CD14-positive monocyte (primary cell): ENCODE results near the gene PPP1R16B. TPM values are rescaled to one million over a fixed set of nuclear protein-coding genes. Genes with fewer than 3 reads are reported as not detected.

Source experiments
- DNase-seq, 3 donors: peaks; one replicate each; pipeline ENCODE4 v3.0.0-alpha.2; 2011 to 2022
- H2AFZ ChIP-seq: 2 replicates; pipeline ENCODE4 v1.6.0; 2012; ENCODE audit warnings: mild to moderate bottlenecking, low read depth, low read length, inconsistent platforms; ENCODE audit not compliant: insufficient read depth, poor library complexity, severe bottlenecking
- H3K27ac ChIP-seq, 2 donors: 1 replicate in 1 of 2; 2 replicates in 1 of 2; pipeline ENCODE4 v1.5.1; 2012 to 2013; ENCODE audit warnings: low read length in 2 of 2, control low read depth in 1 of 2, inconsistent platforms in 1 of 2, low read depth in 1 of 2, mild to moderate bottlenecking in 1 of 2
- H3K27me3 ChIP-seq, 2 donors: one replicate each; pipeline versions ENCODE4 v1.6.0 to v1.6.1; 2011 to 2013; ENCODE audit warnings: low read length in 2 of 2; ENCODE audit not compliant: control insufficient read depth in 2 of 2, insufficient read depth in 2 of 2
- H3K36me3 ChIP-seq, 2 donors: replicated peaks in 1 of 2; 1 replicate in 1 of 2; 2 replicates in 1 of 2; pipeline versions ENCODE4 v1.5.1 to v1.6.1; 2012 to 2013; ENCODE audit warnings: low read length in 2 of 2, control low read depth in 1 of 2, inconsistent platforms in 1 of 2, mild to moderate bottlenecking in 1 of 2; ENCODE audit not compliant: insufficient read depth in 2 of 2, control insufficient read depth in 1 of 2
- H3K4me1 ChIP-seq, 2 donors: 1 replicate in 1 of 2; 2 replicates in 1 of 2; pipeline versions ENCODE4 v1.5.1 to v1.6.1; 2012 to 2013; ENCODE audit warnings: low read length in 2 of 2, control low read depth in 1 of 2, inconsistent platforms in 1 of 2, mild to moderate bottlenecking in 1 of 2, moderate library complexity in 1 of 2; ENCODE audit not compliant: insufficient read depth in 2 of 2, control insufficient read depth in 1 of 2
- H3K4me2 ChIP-seq: replicated peaks from 2 replicates; pipeline ENCODE3; 2012; ENCODE audit warnings: low read length, moderate library complexity, mild to moderate bottlenecking; ENCODE audit not compliant: poor library complexity, severe bottlenecking; ENCODE audit errors: extremely low read depth
- H3K4me3 ChIP-seq, 3 experiments: fragments of 200-600 bp in 1 of 3; sonication (generic) in 1 of 3; replicated peaks in 1 of 3; 1 replicate in 2 of 3; 2 replicates in 1 of 3; pipeline ENCODE4 v1.5.1; 2011 to 2013; ENCODE audit warnings: low read length in 3 of 3, mild to moderate bottlenecking in 3 of 3, control low read depth in 2 of 3, low read depth in 2 of 3, inconsistent platforms in 1 of 3, moderate library complexity in 1 of 3
- H3K79me2 ChIP-seq: 2 replicates; pipeline ENCODE4 v1.6.0; 2012; ENCODE audit warnings: mild to moderate bottlenecking, control low read depth, inconsistent platforms, low read length, moderate library complexity; ENCODE audit not compliant: insufficient read depth
- H3K9ac ChIP-seq: 2 replicates; pipeline ENCODE4 v1.6.0; 2017; ENCODE audit warnings: low read length, mild to moderate bottlenecking; ENCODE audit not compliant: insufficient read depth, poor library complexity, severe bottlenecking
- H3K9me3 ChIP-seq, 2 donors: replicated peaks in 1 of 2; 1 replicate in 1 of 2; 2 replicates in 1 of 2; pipeline versions ENCODE4 v1.5.1 to v1.6.1; 2012 to 2013; ENCODE audit warnings: low read length in 2 of 2, control low read depth in 1 of 2; ENCODE audit not compliant: control insufficient read depth in 1 of 2, insufficient read depth in 1 of 2
- H4K20me1 ChIP-seq: 2 replicates; pipeline ENCODE4 v1.6.0; 2012; ENCODE audit warnings: mild to moderate bottlenecking, low read length, control low read depth, moderate library complexity; ENCODE audit not compliant: insufficient read depth
- H3K27ac Mint-ChIP-seq, 7 donors: one replicate each; pipeline ENCODE4 v1.8.0; 2020; ENCODE audit warnings: mild to moderate bottlenecking in 7 of 7, mixed read lengths in 7 of 7, moderate library complexity in 6 of 7, inconsistent platforms in 2 of 7
- H3K27me3 Mint-ChIP-seq, 3 donors: one replicate each; pipeline ENCODE4 v1.8.0; 2021 to 2022; ENCODE audit warnings: low read depth in 3 of 3, mild to moderate bottlenecking in 3 of 3, mixed read lengths in 3 of 3, moderate library complexity in 3 of 3, inconsistent platforms in 1 of 3
- H3K36me3 Mint-ChIP-seq, 2 donors: one replicate each; pipeline ENCODE4 v1.8.0; 2020; ENCODE audit warnings: mixed read lengths in 2 of 2, inconsistent platforms in 1 of 2, mild to moderate bottlenecking in 1 of 2
- H3K4me1 Mint-ChIP-seq: one replicate; pipeline ENCODE4 v1.8.0; 2020; ENCODE audit warnings: mild to moderate bottlenecking, mixed read lengths
- H3K4me3 Mint-ChIP-seq, 2 donors: one replicate each; pipeline ENCODE4 v1.8.0; 2020; ENCODE audit warnings: mild to moderate bottlenecking in 2 of 2, mixed read lengths in 2 of 2, moderate library complexity in 1 of 2
- H3K9me3 Mint-ChIP-seq, 7 donors: one replicate each; pipeline ENCODE4 v1.8.0; 2020 to 2022; ENCODE audit warnings: mixed read lengths in 7 of 7, mild to moderate bottlenecking in 6 of 7, moderate library complexity in 6 of 7, inconsistent platforms in 2 of 7
- CTCF ChIP-seq: fragments of 200-600 bp; IDR thresholded peaks from one replicate; pipeline ENCODE4 v1.8.0; 2022; ENCODE audit warnings: antibody characterized with exemption, mild to moderate bottlenecking
- WGBS: methylation state at CpG from one replicate; pipeline ENCODE4 v1.1.5; 2013; ENCODE audit warnings: missing lambda C conversion rate; ENCODE audit not compliant: insufficient coverage; 5-methylcytosine and 5-hydroxymethylcytosine counted together
- intact Hi-C, 2 donors: fragments of 100-400 bp; cut with micrococcal nuclease; formaldehyde crosslinking; loops; one replicate each; pipeline versions ENCODE4 v1.15.0 to v1.15.1; 2023
- polyA plus RNA-seq, 3 donors: library from polyadenylated mRNA; depleted of rRNA in 1 of 3; unstranded in 2 of 3; stranded (reverse) in 1 of 3; fragments of 300-500 nt in 2 of 3; fragments of >200 nt in 1 of 3; fragmentation: Illumina TruSeq in 2 of 3; gene quantifications; 1 replicate in 2 of 3; 2 replicates in 1 of 3; pipeline ENCODE4 v1.2.3, GENCODE V29; 2012 to 2021

Gene PPP1R16B
- polyA plus RNA-seq, 3 donors = 1.1 to 4.4 (median 1.4) TPM

- peaks cover 86 to 98% of the 10 kb centered on the region in 2 donors for H3K36me3 ChIP-seq
- TF ChIP-seq CTCF = no peak
These were observed 35.9 kb upstream of the PPP1R16B start for GRCh38 chr20:38769376-38770295.

GRCh38 chr20:38770546-38770945, 35.0 kb upstream of the PPP1R16B start:
- Histone ChIP-seq H3K27me3 (no peaks in the 10 kb centered on the region), H3K36me3 (peaks cover 80 to 98% of the 10 kb centered on the region in 2 donors), H3K9ac (no peak overlapping the region), H3K79me2 (no peaks in the 10 kb centered on the region), H3K27ac (no peak overlapping the region), H2AFZ (no peak overlapping the region), H3K4me3 (no peak overlapping the region), H3K4me1 (no peaks in the 10 kb centered on the region), H4K20me1 (no peaks in the 10 kb centered on the region), H3K9me3 (peaks cover 2 to 5% of the 10 kb centered on the region in 2 donors), H3K4me2 (no peak overlapping the region)
- intact Hi-C loops = no loop called here
- no peak for DNase-seq
- H3K9me3 Mint-ChIP-seq = peaks cover 0 to 17% (median 8%) of the 10 kb centered on the region in 7 donors
- H3K27me3 Mint-ChIP-seq = peaks cover 0 to 2% (median 1%) of the 10 kb centered on the region in 3 donors
- no peak for TF ChIP-seq CTCF
- H3K36me3 Mint-ChIP-seq = peaks cover 85 to 97% of the 10 kb centered on the region in 2 donors
- 100% methylated on average over 2 of the region's 3 CpGs for WGBS
- no peaks in the 10 kb centered on the region for H3K4me1 Mint-ChIP-seq
- no peak overlapping the region for H3K4me3 Mint-ChIP-seq
- H3K27ac Mint-ChIP-seq = peak overlapping the region in 1 of 7 donors; percentile 54

More at GRCh38 chr20:38769376-38770295, 35.9 kb upstream of the PPP1R16B start:
- intact Hi-C loops = no loop called here
- H2AFZ ChIP-seq = no peak overlapping the region
- no peak overlapping the region for H3K4me2 ChIP-seq
- no peaks in the 10 kb centered on the region for H3K4me1 ChIP-seq
- H3K4me1 Mint-ChIP-seq = peaks cover 2% of the 10 kb centered on the region
- no peaks in the 10 kb centered on the region for H3K79me2 ChIP-seq
- peaks cover 2 to 5% of the 10 kb centered on the region in 2 donors for H3K9me3 ChIP-seq
- no peak overlapping the region for H3K27ac ChIP-seq
- H3K9ac ChIP-seq = no peak overlapping the region
- H3K9me3 Mint-ChIP-seq = peaks cover 0 to 17% (median 8%) of the 10 kb centered on the region in 7 donors
- H3K27ac Mint-ChIP-seq = peak overlapping the region in 2 of 7 donors; percentile 54 to 61
- H3K27me3 ChIP-seq = no peaks in the 10 kb centered on the region
- peaks cover 0 to 2% (median 1%) of the 10 kb centered on the region in 3 donors for H3K27me3 Mint-ChIP-seq
- no peak for DNase-seq
- H3K4me3 ChIP-seq = no peak overlapping the region
- no peaks in the 10 kb centered on the region for H4K20me1 ChIP-seq
- peaks cover 87 to 97% of the 10 kb centered on the region in 2 donors for H3K36me3 Mint-ChIP-seq
- H3K4me3 Mint-ChIP-seq = no peak overlapping the region
- WGBS = 95% methylated on average over 6 of the region's 13 CpGs
